GM21723 (cell line): ENCODE results near the gene SVOP.
"Not testable (repeated sequence)": the region's sequence is repeated elsewhere in the genome, so short reads cannot be mapped to it uniquely, and the experiment has no call there.

Experiments used
- ATAC-seq: cut with Tn5 transposase; IDR thresholded peaks from one replicate; pipeline ENCODE4 v1.9.1; 2021; ENCODE audit warnings: mild to moderate bottlenecking, moderate library complexity; ENCODE audit not compliant: unreplicated experiment

SVOP gene

GRCh38 chr12:108896336-108896735, 124.5 kb downstream of the SVOP start:
- ATAC-seq = no peak

GRCh38 chr12:108895220-108895802, 125.6 kb downstream of the SVOP start:
- no peak for ATAC-seq

- ATAC-seq = no peak
Measured at GRCh38 chr12:108890208-108890607, 130.7 kb downstream of the SVOP start.

- ATAC-seq = no peak
Measured at GRCh38 chr12:108888031-108888430, 132.8 kb downstream of the SVOP start.

DNA sequence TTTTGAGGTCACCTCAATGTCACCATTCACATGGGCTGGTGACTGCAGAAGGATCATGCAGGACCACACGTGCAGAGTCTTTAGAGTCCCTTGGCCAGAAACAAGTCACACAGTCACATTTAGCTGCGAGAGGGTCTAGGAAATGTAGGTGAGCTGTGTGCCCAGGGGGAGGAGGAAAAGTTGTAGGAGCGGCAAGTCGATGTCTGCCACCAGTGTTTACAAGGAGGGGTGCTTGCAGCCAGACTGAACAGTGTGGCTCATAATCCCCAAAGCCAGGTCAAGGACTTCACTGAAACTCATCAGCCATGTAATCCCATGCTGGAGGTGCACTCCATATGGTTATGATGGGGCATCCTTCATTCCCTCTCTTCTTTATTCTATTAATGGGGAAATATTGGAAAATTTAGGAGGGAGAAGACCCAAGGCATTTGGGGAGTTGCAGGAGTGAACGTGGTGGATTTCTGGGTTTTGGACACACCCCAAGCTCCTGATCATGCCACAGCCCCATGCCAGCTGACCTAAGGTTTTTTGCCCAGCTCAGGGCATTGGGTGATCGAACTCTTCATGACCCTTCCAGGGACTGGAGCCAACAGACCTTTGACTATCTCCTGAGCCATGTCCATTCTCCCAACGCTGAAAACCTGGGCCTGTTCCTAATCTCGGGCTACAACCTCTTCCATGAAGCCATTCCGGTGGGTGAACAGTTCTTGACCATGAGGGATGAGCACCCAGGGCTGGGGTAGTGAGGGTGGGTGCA, 133.8 kb downstream of the SVOP start:
- ATAC-seq = no peak

DNA sequence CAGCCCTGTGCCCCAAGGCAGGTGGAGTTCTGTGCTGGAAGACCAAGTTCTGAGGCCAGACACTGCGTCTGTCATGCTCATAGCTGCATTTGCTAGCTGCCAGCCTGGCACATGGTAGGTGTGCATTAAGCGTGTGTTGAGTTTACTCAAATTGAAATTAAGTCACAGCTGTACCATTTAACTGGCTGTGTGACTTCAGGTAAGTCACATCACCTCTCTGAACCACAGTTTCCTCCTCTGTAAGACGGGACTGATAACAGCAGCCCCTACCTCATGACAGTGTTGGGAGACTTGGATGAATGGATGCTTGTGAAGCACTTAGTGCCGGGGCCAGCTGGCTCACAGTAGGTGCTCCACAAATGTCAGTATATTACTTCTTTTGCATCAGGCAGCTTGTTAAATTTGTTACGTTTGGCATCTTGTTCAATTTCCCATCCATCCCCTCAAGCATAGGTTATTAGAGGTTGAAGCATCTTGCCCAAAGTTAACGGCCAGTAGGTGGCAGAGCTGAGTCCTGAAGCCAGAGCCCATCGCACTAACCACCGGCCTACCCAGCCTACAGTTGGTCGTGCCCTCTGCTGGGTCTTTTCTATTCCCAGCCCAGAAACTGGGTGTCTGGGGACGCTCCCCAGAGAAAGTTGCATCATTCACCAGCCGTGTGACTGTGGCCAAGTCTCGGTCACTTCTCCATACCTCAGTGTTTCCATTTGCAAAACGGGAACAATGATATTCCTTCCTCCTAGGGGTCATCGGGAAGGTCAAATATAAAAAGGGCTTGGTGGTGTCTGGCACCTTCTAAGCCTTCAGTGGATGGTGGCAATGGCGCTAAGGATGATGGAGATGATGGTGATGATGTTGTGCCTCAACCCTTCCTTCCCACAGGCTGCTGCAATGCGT, 136.5 kb downstream of the SVOP start:
- ATAC-seq = no peak

GRCh38 chr12:108881953-108882352, 138.9 kb downstream of the SVOP start:
- ATAC-seq = no peak

DNA sequence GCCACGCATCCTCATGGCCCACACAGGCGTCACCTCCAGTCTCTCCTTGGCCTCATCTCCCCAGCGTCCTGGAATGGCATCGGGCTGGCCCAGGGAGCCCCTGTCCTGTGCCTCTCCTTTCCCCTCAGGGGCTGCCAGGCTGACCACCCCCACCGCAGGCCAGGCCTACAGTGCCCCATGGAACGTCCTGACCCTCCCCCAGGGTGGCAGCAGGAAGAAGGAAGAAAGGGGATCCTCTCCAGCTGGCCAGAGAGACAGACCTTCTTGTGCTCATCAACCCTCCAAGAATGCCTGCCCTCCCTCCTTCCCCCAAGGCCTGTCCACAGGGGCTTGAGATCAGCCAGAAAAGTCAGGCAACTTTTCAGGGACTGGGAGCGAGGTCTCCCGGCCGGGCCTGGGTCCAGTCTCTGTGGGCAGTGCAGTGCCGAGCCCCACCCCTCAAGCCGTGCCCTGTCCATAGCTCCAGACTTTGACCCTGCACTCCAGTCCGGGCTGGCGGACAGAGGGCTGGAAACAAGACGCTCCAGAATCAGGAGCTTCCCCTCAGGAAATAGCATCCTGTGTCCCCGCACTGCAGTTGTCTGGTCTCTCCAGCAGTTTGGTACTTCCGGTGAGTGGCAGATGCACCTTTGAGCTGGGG, 141.1 kb downstream of the SVOP start, which contains the start of gene DAO:
Gene DAO (plus strand): TSS at position 478 of the 640 bp plus-strand sequence. CDS start 4,915 bp downstream, outside the sequence.
- no peak for ATAC-seq

DNA sequence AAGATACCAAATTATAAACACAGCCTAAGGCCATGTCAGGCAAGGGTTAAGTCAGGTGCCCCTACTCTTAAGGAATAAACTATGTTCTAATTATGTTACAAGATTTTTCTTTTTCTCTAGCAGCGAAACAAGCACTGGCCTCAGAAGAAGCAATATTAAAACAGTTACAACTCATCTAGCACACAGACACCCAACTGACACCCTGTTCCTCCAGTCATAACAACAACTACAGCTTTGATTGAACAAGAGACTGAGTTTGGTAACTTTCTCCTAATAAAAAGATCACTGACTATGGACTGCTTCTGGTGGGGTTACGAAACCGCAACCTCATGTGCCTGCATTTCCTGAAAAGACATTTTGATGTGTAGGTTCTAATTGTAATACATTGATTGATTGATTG, 144.3 kb downstream of the SVOP start:
- no peak for ATAC-seq

DNA sequence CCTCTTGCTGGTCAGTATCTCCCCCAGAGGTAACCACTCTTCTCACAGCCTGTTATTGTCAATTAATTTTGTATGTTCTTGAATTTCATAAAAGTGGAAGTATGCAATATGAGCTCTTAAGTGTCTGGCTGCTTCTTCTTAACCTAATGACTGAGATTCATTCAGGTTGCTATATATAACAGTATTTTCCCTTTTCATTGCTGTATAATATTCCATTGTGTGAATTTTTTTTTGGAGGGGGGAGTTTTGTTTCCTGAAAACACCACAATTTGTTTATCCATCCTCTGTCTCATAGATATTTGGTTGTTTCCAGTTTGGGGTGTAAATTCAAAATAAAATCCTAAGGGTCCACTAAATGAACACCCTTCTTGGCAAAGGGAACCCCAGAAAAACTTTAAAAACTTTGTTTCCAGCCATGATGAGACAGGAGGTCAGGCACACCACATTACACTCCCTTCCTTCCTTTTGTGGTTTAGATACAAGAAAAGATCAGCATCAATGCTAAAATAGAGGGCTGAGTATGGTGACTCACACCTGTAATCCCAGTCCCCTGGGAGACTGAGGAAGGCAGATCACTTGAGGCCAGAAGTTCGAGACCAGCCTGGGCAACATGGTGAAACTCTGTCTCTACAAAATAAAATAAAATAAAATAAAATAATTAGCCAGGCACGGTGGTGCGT, 145.0 kb downstream of the SVOP start:
- no peak for ATAC-seq

DNA sequence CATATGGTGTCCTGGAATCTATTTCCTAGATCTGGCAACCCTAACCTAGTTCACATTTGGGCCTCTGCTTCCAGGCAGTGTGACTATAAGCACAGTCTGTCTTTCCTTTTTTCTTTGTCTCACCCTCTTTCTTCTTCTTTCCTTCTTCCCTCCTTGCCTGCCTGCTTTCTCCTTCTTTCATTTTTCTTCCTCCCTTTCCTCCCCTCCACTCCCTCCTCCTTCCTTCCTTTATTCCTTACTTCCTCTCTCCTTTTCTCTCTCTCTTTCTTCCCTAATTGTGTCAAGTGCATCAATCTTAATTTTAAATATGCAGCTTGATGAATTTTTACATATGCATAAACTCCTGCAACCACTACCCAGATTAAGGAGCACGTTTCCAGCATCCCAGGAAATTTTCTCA, 145.6 kb downstream of the SVOP start:
- ATAC-seq = no peak

GRCh38 chr12:108868781-108869180, 152.1 kb downstream of the SVOP start:
- no peak for ATAC-seq

- ATAC-seq = not testable (repeated sequence)
Measured at GRCh38 chr12:108866083-108866482, 154.8 kb downstream of the SVOP start.

DNA sequence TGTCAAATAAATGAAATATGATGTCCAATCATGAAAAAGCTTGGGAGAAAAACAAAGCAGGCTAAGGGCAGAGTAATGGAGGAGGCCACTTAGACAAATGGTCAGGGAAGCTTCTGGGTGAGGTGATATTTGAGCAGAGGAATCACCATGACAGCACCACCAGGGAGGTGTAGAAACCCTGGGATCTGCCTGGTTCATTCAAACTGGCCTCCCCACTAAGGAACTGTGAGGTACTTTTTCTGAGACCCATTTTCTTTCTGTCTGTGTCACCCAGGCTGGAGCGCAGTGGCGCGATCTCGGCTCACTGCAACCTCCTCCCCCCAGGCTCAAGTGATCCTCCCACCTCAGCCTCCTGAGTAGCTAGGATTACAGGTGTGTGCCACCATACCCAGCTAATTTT, 155.7 kb downstream of the SVOP start:
- no peak for ATAC-seq

- ATAC-seq = no peak
Measured at GRCh38 chr12:108862588-108862959, 158.3 kb downstream of the SVOP start.

- ATAC-seq = peak; percentile 30
Measured at GRCh38 chr12:108861878-108862587, 158.8 kb downstream of the SVOP start.

DNA sequence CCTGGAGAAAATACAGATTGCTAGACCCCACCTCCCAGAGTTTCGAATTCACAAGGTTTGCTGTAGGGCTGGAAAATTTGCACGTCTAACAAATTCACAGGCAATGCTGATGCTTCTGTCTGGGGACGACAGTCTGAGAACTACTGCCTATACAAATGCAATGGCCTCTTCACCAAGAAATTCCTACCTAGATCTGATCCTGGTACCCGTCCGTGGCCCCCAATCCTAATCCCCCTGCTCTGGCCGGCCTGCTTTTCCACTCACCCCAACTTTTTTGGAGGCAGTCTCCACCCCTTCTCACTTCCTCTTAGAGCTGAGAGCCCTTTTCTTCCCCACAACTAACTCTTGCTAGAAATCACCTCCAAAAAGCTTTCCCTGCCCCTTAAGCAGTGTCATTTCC, 160.4 kb downstream of the SVOP start:
- no peak for ATAC-seq

DNA sequence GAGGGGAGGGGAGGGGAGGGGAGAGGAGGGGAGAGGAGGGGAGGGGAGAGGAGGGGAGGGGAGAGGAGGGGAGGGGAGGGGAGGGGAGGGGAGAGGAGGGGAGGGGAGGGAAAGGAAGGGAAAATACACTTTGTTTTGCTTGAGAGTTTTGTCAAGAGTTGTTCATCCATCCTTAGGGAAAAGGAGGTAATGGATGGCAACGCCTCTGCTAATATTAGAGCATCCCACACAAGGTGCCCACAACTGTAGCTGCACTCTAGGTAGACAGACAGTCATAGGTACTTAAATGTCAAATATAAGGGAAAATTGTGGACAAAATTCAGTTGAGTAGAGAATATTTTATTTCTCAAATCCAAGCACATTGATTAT, 161.0 kb downstream of the SVOP start:
- no peak for ATAC-seq

DNA sequence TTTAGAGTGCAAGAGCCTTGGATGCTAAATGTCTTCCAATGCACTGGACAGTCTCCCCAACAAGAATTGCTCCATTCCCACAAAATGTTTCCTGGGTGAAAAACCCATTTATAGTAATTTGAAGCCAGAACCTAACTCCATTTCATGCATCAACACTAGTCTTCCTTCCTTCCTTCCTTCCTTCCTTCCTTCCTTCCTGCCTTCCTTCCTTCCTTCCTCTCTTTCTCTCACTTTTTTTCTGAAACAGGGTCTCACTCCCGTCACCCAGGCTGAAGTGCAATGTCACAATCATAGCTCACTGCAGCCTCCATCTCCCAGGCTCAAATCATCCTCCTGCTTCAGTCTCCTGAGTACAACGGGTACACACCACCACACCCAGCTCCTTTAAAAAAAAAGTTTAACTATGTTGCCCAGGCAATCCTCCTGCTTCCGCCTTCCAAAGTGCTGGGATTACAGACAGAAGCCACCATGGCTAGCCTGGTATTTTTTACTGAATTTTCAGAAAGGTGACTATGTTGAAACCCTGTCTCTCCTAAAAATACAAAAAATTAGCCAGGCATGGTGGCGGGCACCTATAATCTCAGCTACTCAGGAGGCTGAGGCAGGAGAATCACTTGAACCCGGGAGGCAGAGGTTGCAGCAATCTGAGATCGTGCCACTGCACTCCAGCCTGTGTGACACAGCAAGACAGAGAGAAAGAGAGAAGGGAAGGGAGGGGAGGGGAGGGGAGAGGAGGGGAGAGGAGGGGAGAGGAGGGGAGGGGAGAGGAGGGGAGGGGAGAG, 161.5 kb downstream of the SVOP start:
- not testable (repeated sequence) for ATAC-seq
